ENCODE results near the gene OTP.

OTP gene

GRCh38 chr5:77636641-77637169 is 1.8 kb downstream of the OTP start:
- no peak for TF ChIP-seq CTCF (IDR thresholded peaks at IDR 0.05)

GRCh38 chr5:77635917-77636640 is 2.4 kb downstream of the OTP start:
- TF ChIP-seq CTCF (IDR thresholded peaks at IDR 0.05): no peak

GRCh38 chr5:77635067-77635916 is 3.2 kb downstream of the OTP start:
- no peak for TF ChIP-seq CTCF (IDR thresholded peaks at IDR 0.05)

GRCh38 chr5:77633709-77634108 is 4.8 kb downstream of the OTP start:
- TF ChIP-seq CTCF (IDR thresholded peaks at IDR 0.05): no peak

GRCh38 chr5:77633207-77633675 is 5.3 kb downstream of the OTP start:
- TF ChIP-seq CTCF (IDR thresholded peaks at IDR 0.05): no peak

GRCh38 chr5:77632526-77633206 is 5.8 kb downstream of the OTP start:
- TF ChIP-seq CTCF (IDR thresholded peaks at IDR 0.05): no peak

GRCh38 chr5:77630114-77630680 is 8.3 kb downstream of the OTP start:
- peak; percentile 20; the same call in 1 of the 2 replicates for TF ChIP-seq CTCF (IDR thresholded peaks at IDR 0.05)

All from LNCAP (cell line).